Gastrocnemius medialis (tissue), 4 donors: Measurements from ENCODE around the gene RNF113B.

Source experiments
- CTCF ChIP-seq, 5 experiments: fragments of 450-650 bp in 3 of 5; fragments of 200-600 bp in 2 of 5; sonication (generic) in 2 of 5; IDR thresholded peaks in 4 of 5; conservative IDR thresholded peaks in 1 of 5; 1 replicate in 4 of 5; 2 replicates in 1 of 5; pipeline ENCODE4 v1.5.1; 2016 to 2019; ENCODE audit warnings: antibody characterized with exemption in 5 of 5, mild to moderate bottlenecking in 3 of 5, moderate library complexity in 3 of 5
- POLR2A ChIP-seq, 2 donors: fragments of 450-650 bp; IDR thresholded peaks; one replicate each; pipeline ENCODE4 v1.6.1; 2017; ENCODE audit warnings: antibody characterized with exemption in 2 of 2, mild to moderate bottlenecking in 2 of 2, moderate library complexity in 2 of 2

- TF ChIP-seq CTCF (IDR thresholded peaks at IDR 0.05 in 4 of 5, conservative IDR thresholded peaks at IDR 0.05 in 1 of 5): no peak
- no peak for TF ChIP-seq POLR2A (IDR thresholded peaks at IDR 0.05)
Measured at GRCh38 chr13:98192008-98192407, 14.9 kb upstream of the RNF113B start.
